Midbrain (tissue), 1 donor: ENCODE data around the gene SPIN2B.

Experiments used
- DNase-seq: peaks from one replicate; lab custom pipeline; 2025; lab: John Stamatoyannopoulos, UW

Gene SPIN2B

GRCh38 chrX:57070185-57070984, 51.0 kb downstream of the SPIN2B start:
- no peak for DNase-seq
